Measurements from ENCODE around the gene DHX38.

Gene DHX38

GRCh38 chr16:72120026-72120425 is 26.4 kb downstream of the DHX38 start:
- no peak for DNase-seq (ENCODE audit: extremely low read depth in 1 of 2, low read depth in 1 of 2)

- no peak for DNase-seq (ENCODE audit: extremely low read depth in 1 of 2, low read depth in 1 of 2)
Measured at GRCh38 chr16:72122308-72122707, 28.7 kb downstream of the DHX38 start.

GRCh38 chr16:72122916-72123315 is 29.3 kb downstream of the DHX38 start:
- DNase-seq (ENCODE audit: extremely low read depth in 1 of 2, low read depth in 1 of 2), result no peak

- DNase-seq (ENCODE audit: extremely low read depth in 1 of 2, low read depth in 1 of 2), result no peak
Measured at GRCh38 chr16:72123426-72123825, 29.8 kb downstream of the DHX38 start.

GRCh38 chr16:72124148-72124547 is 30.5 kb downstream of the DHX38 start:
- DNase-seq (ENCODE audit: extremely low read depth in 1 of 2, low read depth in 1 of 2), result no peak

DNA sequence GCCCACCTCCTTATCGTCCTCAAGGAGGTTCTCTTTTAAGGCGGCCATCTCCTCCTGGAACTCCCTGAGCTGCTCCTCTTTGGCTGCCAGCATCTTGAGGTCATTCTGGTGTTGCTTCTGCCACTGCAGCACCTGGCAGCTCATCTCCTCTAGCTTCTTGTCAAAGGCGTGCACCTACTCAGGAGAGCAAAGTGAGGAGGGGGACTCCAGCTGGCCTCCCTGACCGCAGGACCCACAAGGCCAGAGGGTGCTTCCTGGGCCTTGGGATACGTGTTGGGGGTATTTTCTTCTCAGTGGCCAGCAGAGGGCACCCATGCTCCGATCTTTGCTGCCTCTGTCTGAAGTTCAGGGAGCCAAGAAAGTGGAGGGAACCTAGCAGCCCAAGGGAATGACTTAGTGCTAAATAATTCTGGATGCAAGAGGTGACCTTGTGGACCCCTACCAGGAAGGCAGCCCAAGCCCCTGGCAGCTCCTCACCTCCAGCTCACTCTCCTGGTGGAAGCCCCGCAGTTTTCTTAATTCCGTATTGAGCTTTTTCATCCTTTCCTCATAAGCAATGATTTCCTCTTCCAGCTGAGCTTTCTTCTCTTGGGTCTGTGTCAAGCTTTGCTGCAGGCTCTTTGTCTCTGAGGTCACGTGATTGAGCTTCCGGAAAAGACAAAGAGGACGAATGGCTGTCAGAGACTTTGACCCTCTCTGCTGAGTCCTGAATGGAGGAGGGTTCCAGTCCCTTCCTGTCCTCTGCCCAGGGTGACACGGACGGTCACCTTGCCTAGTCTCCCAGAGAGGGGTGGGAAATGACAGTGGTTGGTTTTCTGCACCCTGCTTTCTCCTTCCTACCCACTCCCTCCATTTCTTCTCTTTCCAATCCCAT is 31.4 kb downstream of the DHX38 start:
- DNase-seq (ENCODE audit: extremely low read depth in 1 of 2, low read depth in 1 of 2), result peak; percentile 12 to 36

GRCh38 chr16:72125635-72126428 is 32.2 kb downstream of the DHX38 start:
- no peak for DNase-seq (ENCODE audit: extremely low read depth in 1 of 2, low read depth in 1 of 2)

- DNase-seq (ENCODE audit: extremely low read depth in 1 of 2, low read depth in 1 of 2), result no peak
Measured at GRCh38 chr16:72126429-72126765, 32.8 kb downstream of the DHX38 start.

DNA sequence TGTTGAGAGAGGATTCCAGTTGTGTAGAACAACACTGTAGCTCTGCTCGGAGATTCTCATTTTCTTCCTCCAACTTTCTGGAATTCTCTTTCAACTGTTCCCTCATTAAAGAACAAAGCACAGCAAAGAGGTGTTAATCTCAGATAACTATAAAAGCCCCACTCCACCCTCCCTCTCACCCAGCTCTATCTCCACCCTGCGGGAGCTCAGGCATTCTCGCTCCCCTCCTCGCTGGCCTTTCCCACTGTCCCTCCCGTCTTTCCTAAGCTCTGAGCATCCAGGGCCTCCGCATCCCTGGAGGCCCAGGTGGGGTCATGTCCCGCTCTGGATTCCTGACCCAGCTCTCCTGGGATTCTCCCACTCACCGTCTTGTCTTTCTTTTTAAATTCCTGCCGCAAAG is 35.1 kb downstream of the DHX38 start:
- no peak for DNase-seq (ENCODE audit: extremely low read depth in 1 of 2, low read depth in 1 of 2)

GRCh38 chr16:72129976-72130656 is 36.5 kb downstream of the DHX38 start:
- no peak for DNase-seq (ENCODE audit: extremely low read depth in 1 of 2, low read depth in 1 of 2)

DNA sequence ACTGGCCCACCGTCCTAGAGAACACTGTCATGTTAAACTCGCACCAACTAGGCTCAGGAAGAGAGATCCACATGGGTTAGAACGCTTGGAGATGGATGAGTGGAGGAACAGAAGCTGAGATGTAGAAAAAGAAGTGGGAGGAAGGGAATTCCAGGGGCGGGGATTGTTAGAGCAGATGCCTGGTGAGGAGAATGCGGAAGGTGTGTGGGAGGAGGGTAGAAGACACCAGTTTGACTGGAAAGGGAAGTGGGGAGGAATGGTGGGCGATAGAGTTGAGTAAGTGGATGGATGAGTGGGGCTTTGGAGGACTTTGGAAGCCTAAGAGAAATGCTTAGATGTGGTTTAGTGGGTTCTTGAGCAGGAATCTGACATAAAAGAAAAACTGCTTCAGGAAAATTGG is 37.4 kb downstream of the DHX38 start:
- DNase-seq (ENCODE audit: extremely low read depth in 1 of 2, low read depth in 1 of 2), result no peak

DNA sequence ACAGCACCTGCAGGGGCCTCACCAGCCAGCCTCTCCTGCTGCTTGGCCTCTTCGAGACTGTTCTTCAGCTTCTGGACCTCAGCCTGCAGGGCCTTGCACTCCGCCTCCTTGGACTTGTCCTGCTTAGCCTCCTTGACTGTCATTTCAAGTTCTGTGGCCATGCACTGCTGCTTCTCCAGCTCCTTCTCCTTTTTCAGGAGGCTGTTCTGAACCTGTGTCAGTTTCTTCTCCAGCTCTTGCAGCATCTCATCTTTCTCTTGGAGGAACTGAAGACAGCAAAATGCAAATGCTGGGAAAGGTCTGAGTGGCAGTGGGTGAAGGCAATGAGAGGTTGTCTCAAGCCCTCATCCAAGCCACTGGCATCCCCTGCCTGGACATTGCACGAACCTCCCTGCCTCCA is 39.1 kb downstream of the DHX38 start:
- no peak for DNase-seq (ENCODE audit: extremely low read depth in 1 of 2, low read depth in 1 of 2)

DNA sequence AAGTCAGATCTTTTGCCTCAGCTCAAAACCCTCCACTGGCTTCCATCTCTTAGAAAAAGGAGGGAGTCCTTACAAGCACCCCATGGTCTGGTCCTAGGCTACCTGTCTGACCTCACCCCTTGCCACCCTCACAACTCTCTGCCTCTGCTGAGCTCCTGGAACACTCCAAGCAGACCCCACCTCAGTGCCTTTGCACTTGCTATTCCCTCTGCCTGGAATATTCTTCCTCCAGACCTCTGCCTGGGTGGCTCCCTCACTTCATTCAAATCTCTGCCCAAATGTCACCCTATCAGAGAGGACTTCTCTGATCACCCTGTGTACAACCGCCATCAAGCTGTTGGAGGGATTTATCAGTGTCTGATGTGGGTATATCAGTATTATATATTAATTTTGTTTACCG is 40.9 kb downstream of the DHX38 start:
- no peak for DNase-seq (ENCODE audit: extremely low read depth in 1 of 2, low read depth in 1 of 2)

- no peak for DNase-seq (ENCODE audit: extremely low read depth in 1 of 2, low read depth in 1 of 2)
Measured at GRCh38 chr16:72137380-72138063, 43.9 kb downstream of the DHX38 start.

GRCh38 chr16:72138064-72138572 is 44.5 kb downstream of the DHX38 start:
- DNase-seq (ENCODE audit: extremely low read depth in 1 of 2, low read depth in 1 of 2), result no peak

- no peak for DNase-seq (ENCODE audit: extremely low read depth in 1 of 2, low read depth in 1 of 2)
Measured at GRCh38 chr16:72139908-72140307, 46.3 kb downstream of the DHX38 start.

DNA sequence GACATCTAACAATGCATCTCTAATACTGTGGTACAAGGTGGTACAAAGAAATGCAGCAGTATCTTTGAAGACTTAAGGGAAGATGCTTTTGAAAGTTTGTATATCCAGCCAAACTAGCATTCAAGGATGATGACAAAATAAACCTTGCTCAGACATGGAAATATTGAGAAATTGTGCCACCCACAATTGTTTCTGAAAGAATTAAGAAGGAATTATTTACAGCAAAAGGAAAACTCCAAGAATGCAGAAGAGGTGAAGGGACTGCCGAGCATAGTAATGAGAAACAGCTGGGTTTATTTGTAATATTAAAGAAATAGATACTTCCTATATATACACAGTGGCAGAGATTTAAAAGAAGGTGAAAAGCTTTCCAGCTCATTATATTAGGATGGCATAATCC is 48.8 kb downstream of the DHX38 start:
- no peak for DNase-seq (ENCODE audit: extremely low read depth in 1 of 2, low read depth in 1 of 2)

DNA sequence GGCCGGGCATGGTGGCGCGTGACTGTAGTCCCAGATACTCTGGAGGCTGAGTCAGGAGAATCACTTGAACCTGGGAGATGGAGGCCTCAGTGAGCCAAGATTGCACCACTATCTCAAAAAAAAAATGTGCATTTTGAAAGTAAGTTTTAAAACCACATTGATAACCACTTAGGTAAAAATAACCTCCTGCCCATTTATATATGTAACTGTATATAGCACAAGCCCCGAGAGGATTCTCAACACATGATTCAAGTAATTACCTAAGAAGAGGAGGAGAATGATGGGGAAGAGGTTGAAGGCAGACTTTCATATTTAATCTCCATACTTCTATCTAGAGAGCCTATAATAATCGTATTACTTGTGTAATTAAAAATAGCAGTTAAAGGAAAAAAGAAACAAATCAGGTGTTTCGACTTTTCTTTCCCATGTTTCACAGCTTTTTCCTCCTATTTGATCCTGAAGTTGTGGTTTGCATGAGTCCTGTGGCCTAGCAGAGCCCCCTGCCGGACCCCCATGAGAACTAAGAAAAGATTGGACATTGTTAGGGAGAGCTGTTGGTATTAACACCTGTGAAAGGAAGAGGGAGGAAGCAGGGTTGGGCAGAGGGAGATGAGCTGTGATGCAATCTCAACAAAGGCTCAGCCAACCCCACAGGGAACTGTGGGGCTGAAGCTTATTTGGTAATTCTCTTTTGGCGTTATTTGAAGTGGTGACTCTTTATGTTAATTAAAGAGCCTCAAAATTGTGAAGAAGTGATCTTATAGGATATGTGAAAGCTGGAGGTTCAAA is 56.2 kb downstream of the DHX38 start:
- no peak for DNase-seq (ENCODE audit: extremely low read depth in 1 of 2, low read depth in 1 of 2)

DNA sequence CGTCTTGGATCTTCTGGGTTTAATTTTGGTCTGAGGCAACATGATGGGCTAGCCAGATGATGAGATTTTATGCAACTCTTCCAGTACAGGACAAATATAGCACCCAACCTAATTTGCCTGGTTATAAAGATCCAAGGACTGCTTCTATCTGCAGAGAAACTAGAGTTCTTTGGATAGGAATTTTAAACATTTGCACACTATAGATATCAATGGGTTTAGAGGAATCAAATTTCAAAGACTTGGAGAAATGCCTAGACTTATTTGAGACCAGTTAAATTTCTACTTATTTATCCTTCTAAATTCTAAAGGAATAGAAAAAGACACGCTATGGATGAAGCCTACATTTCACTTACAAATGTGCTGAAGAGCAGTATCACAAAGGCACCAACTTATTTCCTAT is 65.7 kb downstream of the DHX38 start:
- DNase-seq (ENCODE audit: extremely low read depth in 1 of 2, low read depth in 1 of 2), result no peak

DNA sequence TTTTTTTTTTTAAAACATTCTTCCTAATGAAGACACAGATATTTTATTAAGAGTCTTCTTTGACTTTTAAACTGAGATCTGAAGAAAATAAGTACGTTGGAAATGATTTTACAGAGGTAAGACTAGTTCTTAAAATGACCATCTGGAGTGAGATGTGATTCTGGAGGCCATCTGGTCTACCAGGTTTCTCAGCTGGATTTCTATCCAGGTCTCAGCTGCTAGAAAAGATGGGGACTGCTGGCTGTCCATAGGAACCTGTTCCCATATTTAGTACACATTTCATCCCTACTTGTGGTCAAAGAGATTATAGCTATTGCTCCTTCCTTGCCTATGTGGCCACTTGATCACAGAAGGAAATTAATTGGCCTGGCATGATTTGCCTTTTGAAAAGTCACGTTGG is 66.2 kb downstream of the DHX38 start:
- DNase-seq (ENCODE audit: extremely low read depth in 1 of 2, low read depth in 1 of 2), result no peak

All from activated CD8-positive, alpha-beta memory T cell treated with anti-CD3 and anti-CD28 coated beads for 1 hour (primary cell).